NCI-H526 (cell line): ENCODE data around the gene HNRNPK.
"Not testable (repeated sequence)": the region's sequence is repeated elsewhere in the genome, so short reads cannot be mapped to it uniquely, and the experiment has no call there.

Source experiments
- DNase-seq, 2 experiments: peaks; one replicate each; lab custom pipeline; 2025; lab: John Stamatoyannopoulos, UW

The HNRNPK gene

DNA sequence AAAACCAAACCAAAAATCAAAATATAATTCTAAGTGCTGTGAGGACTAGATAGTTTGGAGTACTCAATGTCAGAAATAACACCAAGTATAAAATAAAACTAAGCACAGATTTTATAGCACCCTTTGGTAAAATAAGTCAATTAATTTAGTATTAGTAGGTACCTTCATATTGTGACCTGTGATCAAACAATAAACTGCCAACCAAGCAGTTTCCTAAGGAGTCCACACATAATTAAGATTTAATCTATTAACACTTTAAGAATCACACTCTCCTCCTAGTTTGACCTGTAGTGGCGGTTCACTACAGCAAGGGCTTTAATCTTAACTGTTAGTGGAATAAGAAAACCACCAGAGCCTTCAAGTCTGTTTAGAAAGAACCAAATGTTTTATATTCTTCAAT, 2.8 kb downstream of the HNRNPK start:
- DNase-seq = no peak

DNA sequence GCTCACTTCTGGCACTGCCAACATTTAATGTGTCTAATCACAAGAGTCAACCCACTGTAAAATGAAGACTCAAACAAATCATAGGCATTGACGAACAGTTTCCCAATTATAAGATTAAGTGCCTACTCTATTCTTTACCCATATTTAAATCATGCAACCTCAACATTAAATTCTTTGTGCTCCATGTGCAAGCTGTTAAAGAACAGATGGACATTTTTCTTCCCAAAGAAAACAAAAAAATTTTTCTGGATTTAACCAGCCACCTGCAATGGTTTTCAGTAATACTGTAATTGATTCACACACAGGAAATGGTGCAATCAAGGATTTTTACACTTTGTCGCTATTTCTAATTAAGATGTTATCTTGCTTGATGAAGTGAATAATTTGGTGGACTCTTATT, 3.6 kb downstream of the HNRNPK start:
- DNase-seq = no peak

DNA sequence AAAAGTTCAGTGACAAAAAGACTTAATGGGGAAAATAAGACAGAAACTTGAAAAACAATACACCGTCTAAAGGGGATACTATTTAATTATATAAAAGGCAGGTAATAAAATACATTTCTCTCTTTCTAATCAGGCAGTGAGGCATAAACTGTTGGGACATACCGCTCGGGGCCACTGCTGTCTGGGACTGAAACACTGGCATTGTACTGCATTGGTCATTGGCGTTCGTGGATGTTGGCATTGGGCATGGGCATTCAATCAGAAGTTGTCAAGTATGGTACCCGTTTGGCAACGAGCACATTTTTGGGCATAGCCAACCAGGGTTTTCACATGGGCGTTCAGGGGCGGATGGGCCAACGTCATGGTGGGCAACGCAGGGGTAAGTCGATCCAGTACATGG, 4.7 kb downstream of the HNRNPK start:
- no peak for DNase-seq

DNA sequence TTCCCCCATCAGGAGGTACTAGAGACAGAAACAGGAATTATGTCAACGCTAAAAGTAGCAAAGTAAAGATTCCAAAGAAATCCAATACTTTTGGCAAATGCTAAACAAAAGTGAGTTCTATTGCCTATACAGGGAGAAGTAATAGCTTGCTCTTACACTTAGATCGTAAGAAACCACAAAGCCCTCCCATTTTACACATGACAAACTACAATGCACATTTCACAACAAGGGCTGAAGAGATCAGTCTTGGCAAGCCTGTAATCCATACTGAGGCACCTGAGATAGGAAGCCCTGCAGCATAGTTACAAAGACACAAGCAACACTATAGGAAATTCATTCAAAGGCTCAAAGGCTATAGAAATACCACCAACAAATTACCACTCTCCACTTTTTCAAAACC, 7.7 kb downstream of the HNRNPK start:
- no peak for DNase-seq

DNA sequence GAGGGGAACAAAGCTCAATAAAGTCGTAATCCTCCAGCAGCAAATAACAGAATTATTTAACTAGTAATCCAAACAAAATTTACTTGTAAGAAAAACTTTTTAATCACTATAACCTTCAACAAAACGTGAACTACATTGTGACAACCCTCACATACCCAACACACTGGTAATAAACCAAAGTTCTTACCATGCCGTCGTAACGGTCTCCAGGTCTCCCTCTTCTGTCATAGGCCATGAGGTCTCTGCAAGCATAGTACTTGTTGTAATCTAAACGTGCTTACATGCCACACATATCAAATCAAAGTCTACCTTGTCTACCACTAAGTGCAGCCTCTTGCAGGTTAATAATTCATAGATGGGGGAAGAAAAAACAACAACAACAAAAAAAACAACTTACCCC, 8.5 kb downstream of the HNRNPK start:
- DNase-seq = no peak

DNA sequence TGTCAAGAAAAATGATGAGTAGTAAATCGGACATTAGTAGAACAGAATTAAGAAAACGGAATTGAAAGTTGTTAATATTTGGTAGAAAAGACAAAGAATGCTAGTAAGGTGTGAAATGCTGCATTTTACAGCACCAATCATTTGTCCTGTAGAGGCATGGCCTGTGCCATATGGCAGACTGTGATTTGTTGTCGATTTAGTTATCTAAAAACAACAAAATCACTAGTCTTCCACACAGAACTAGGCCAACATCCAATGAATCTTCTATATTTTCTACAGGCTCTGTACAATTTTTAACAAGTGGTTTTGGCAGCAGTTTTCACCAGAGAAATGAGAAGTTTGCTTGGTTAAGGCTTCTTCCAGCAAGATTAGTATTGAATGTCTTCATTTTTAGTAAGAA, 10.4 kb downstream of the HNRNPK start:
- DNase-seq = no peak

GRCh38 chr9:83967073-83967472, 12.9 kb downstream of the HNRNPK start:
- no peak for DNase-seq

- no peak for DNase-seq
Measured at GRCh38 chr9:83966209-83966582, 13.8 kb downstream of the HNRNPK start.

GRCh38 chr9:83965350-83966208, 14.4 kb downstream of the HNRNPK start:
- no peak for DNase-seq

GRCh38 chr9:83964973-83965349, 15.1 kb downstream of the HNRNPK start:
- DNase-seq = no peak

DNA sequence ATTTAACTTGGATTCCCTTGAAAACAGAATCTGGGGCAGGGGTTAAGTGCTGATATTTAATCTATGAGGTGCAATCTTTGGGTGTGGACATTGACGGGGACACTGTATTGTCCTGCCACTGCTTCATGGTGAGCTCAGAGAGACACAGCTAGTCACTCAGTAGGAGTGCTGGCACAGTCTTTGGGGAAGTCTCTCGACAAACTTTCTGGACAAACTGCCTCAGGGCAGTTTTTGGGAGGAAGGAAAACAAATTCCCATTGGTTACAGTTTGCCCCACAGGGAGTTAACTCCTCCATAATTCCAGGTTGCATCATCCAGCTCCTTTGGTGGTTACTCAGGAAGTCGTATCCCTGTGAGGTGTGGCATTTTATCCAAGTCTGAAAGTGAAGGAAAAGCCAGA, 17.9 kb downstream of the HNRNPK start:
- DNase-seq = no peak

DNA sequence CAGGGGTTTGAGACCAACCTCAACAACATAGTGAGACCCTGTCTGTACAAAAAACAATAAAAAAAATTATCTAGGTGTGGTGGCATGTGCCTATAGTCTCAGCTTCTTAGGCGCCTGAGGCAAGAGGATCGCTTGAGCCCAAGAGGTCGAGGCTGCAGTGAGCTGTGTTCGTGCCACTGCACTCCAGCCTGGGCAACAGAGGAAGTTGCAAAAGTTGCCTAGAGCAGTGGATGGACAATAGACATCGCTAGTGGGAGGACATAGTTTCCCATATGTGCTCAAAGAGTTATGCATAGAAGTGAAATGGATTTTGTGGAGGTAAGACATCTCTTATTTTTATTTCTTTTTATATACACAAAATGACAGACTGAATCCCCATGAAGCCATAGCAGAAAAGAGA, 19.0 kb downstream of the HNRNPK start:
- DNase-seq = no peak

GRCh38 chr9:83959061-83959460, 21.0 kb downstream of the HNRNPK start:
- no peak for DNase-seq

- no peak for DNase-seq
Measured at GRCh38 chr9:83957248-83957513, 22.8 kb downstream of the HNRNPK start.

GRCh38 chr9:83956436-83957247, 23.4 kb downstream of the HNRNPK start:
- DNase-seq = peak in 1 of 2 experiments; percentile 69

- peak in 1 of 2 experiments; percentile 38 for DNase-seq
Measured at GRCh38 chr9:83956086-83956435, 24.0 kb downstream of the HNRNPK start.

GRCh38 chr9:83948096-83948495, 31.9 kb downstream of the HNRNPK start:
- not testable (repeated sequence) for DNase-seq

GRCh38 chr9:83940590-83941303, 39.3 kb downstream of the HNRNPK start:
- no peak for DNase-seq

- DNase-seq = peak in 1 of 2 experiments; percentile 56
Measured at GRCh38 chr9:83937861-83938455, 42.1 kb downstream of the HNRNPK start.

DNA sequence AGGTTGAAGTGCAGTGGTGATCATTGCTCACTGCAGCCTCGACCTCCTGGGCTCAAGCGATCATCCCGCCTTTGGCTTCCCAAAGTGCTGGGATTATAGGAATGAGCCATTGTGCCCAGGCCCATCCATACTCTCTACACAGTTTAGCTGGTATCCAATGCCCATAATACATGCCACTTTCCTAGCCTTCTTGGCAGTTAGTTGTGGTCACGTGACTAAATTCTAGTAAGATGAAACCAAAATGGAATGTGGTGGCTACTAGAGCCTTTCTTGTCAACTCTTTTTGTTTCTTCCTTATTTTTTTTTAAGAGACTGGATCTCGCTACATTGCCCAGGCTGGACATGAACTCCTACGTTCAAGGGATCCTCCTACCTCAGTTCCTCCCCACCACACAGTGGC, 43.5 kb downstream of the HNRNPK start:
- no peak for DNase-seq

- DNase-seq = no peak
Measured at GRCh38 chr9:83935276-83935935, 44.6 kb downstream of the HNRNPK start.
